Endometrium (tissue), 2 donors: ENCODE measurements around the gene EPHB1.
"Not testable (repeated sequence)": the region's sequence is repeated elsewhere in the genome, so short reads cannot be mapped to it uniquely, and the experiment has no call there.

Source experiments
- FAIRE-seq: peaks from 2 replicates; lab custom pipeline; 2012; peaks lifted over from hg19 to GRCh38; lab: Jason Lieb, UNC
- donor health status: control.
- donor health status: control.

EPHB1 gene

GRCh38 chr3:134777341-134777740 lies 17.7 kb upstream of the EPHB1 start:
- no peak for FAIRE-seq

GRCh38 chr3:134788283-134788682 lies 6.8 kb upstream of the EPHB1 start:
- FAIRE-seq = not testable (repeated sequence)

GRCh38 chr3:134790065-134790464 lies 5.0 kb upstream of the EPHB1 start:
- FAIRE-seq = no peak

GRCh38 chr3:134791992-134792391 lies 3.1 kb upstream of the EPHB1 start:
- no peak for FAIRE-seq

GRCh38 chr3:134792700-134793099 lies 2.4 kb upstream of the EPHB1 start:
- FAIRE-seq = no peak

- no peak for FAIRE-seq
Observed at GRCh38 chr3:134793562-134793961, 1.5 kb upstream of the EPHB1 start.

GRCh38 chr3:134794323-134794722 lies 737 bp upstream of the EPHB1 start:
- FAIRE-seq = no peak

- FAIRE-seq = no peak
Observed at GRCh38 chr3:134795746-134796280, 753 bp downstream of the EPHB1 start.

GRCh38 chr3:134796281-134797056 lies 1.4 kb downstream of the EPHB1 start:
- no peak for FAIRE-seq

GRCh38 chr3:134797057-134797740 lies 2.1 kb downstream of the EPHB1 start:
- FAIRE-seq = no peak

GRCh38 chr3:134797741-134798451 lies 2.8 kb downstream of the EPHB1 start:
- FAIRE-seq = no peak

- FAIRE-seq = no peak
Observed at GRCh38 chr3:134798681-134799311, 3.7 kb downstream of the EPHB1 start.

- no peak for FAIRE-seq
Observed at GRCh38 chr3:134799393-134799792, 4.3 kb downstream of the EPHB1 start.

- no peak for FAIRE-seq
Observed at GRCh38 chr3:134801204-134801958, 6.3 kb downstream of the EPHB1 start.

- FAIRE-seq = no peak
Observed at GRCh38 chr3:134802428-134803050, 7.5 kb downstream of the EPHB1 start.

- no peak for FAIRE-seq
Observed at GRCh38 chr3:134803051-134803505, 8.0 kb downstream of the EPHB1 start.

GRCh38 chr3:134803652-134804051 lies 8.6 kb downstream of the EPHB1 start:
- no peak for FAIRE-seq

GRCh38 chr3:134804508-134805480 lies 9.7 kb downstream of the EPHB1 start:
- no peak for FAIRE-seq

- FAIRE-seq = no peak
Observed at GRCh38 chr3:134807189-134807588, 12.1 kb downstream of the EPHB1 start.

- no peak for FAIRE-seq
Observed at GRCh38 chr3:134808835-134809234, 13.8 kb downstream of the EPHB1 start.
